Small intestine (tissue), 7 donors: ENCODE data around the gene N4BP2L2. TPM values are rescaled to one million over a fixed set of nuclear protein-coding genes. Genes with fewer than 3 reads are reported as not detected.

Experiments
- DNase-seq, 2 donors: peaks; one replicate each; pipeline versions ENCODE4 v3.0.0 to v3.0.0-alpha.2; 2013
- FAIRE-seq: peaks from 2 replicates; lab custom pipeline; 2012; peaks lifted over from hg19 to GRCh38; lab: Jason Lieb, UNC
- H3K27ac ChIP-seq, 3 donors: one replicate each; pipeline ENCODE4 v1.5.1; 2013; ENCODE audit warnings: low read length in 2 of 3, mild to moderate bottlenecking in 2 of 3, control low read depth in 1 of 3, inconsistent platforms in 1 of 3, low read depth in 1 of 3, moderate library complexity in 1 of 3
- H3K27me3 ChIP-seq, 3 donors: one replicate each; pipeline ENCODE4 v1.6.1; 2013; ENCODE audit warnings: low read length in 3 of 3, inconsistent platforms in 1 of 3; ENCODE audit not compliant: control insufficient read depth in 3 of 3, insufficient read depth in 3 of 3
- H3K36me3 ChIP-seq, 3 donors: one replicate each; pipeline ENCODE4 v1.6.1; 2013; ENCODE audit warnings: low read length in 3 of 3, inconsistent platforms in 1 of 3, low read depth in 1 of 3, mild to moderate bottlenecking in 1 of 3, moderate library complexity in 1 of 3; ENCODE audit not compliant: control insufficient read depth in 3 of 3, insufficient read depth in 2 of 3
- H3K4me1 ChIP-seq, 3 donors: one replicate each; pipeline ENCODE4 v1.6.1; 2013; ENCODE audit warnings: low read length in 2 of 3, inconsistent platforms in 1 of 3, low read depth in 1 of 3, mild to moderate bottlenecking in 1 of 3, moderate library complexity in 1 of 3; ENCODE audit not compliant: control insufficient read depth in 3 of 3, insufficient read depth in 2 of 3
- H3K4me3 ChIP-seq, 3 donors: one replicate each; pipeline ENCODE4 v1.5.1; 2013; ENCODE audit warnings: low read length in 3 of 3, control low read depth in 1 of 3, inconsistent platforms in 1 of 3, low read depth in 1 of 3, mild to moderate bottlenecking in 1 of 3, moderate library complexity in 1 of 3
- H3K9me3 ChIP-seq, 2 donors: one replicate each; pipeline ENCODE4 v1.6.1; 2013; ENCODE audit warnings: low read depth in 1 of 2, low read length in 1 of 2; ENCODE audit not compliant: control insufficient read depth in 2 of 2, insufficient read depth in 1 of 2
- WGBS, 3 donors: extraction: QIAGEN DNeasy Blood & Tissue Kit; methylation state at CpG; one replicate each; pipeline ENCODE4 v1.1.7; 2013; 5-methylcytosine and 5-hydroxymethylcytosine counted together
- polyA plus RNA-seq, 4 donors: library from polyadenylated mRNA; stranded (reverse) in 3 of 4; unstranded in 1 of 4; fragments of 200-250 nt in 3 of 4; fragments of 120-200 nt in 1 of 4; gene quantifications; one replicate each; pipeline versions ENCODE4 v1.2.1 to v1.2.3, GENCODE V29; 2013
- donor health status: healthy with polysubstance abuse.
- donor health status: control.
- donor health status: control.
- donor health status: Bipolar disorder and iron deficiency.
- donor health status: healthy.

Gene N4BP2L2
- polyA plus RNA-seq, 4 donors, result 31.9 to 168 (median 39.8) TPM

DNA sequence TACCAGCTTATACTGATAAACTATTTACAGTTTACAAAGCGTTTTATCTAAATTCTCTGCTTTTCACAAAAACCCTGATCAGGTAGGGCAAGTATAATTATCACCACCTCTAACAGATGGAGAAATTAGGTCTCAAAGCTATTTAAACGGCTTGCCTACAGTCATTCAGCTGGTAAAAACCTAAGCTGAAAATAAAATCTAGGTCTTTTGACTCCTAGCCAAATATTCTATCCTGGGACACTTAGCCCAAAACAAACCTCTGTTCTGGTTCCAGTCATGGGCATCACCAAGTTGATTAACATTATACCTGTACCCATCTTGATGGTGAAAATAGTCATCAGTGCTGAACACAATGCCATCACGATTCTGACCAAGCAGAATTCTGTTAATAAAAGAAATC lies 11.4 kb downstream of the N4BP2L2 start:
- Histone ChIP-seq H3K4me3 (no peak overlapping the region), H3K27me3 (no peaks in the 10 kb centered on the region), H3K27ac (no peak overlapping the region), H3K36me3 (peaks cover 1 to 7% (median 2%) of the 10 kb centered on the region in 3 donors), H3K9me3 (no peaks in the 10 kb centered on the region), H3K4me1 (peaks cover 0 to 4% (median 3%) of the 10 kb centered on the region in 3 donors)
- 82% methylated on average over 3 of the region's 3 CpGs for WGBS, 3 donors
- FAIRE-seq (no peak), DNase-seq (no peak)

DNA sequence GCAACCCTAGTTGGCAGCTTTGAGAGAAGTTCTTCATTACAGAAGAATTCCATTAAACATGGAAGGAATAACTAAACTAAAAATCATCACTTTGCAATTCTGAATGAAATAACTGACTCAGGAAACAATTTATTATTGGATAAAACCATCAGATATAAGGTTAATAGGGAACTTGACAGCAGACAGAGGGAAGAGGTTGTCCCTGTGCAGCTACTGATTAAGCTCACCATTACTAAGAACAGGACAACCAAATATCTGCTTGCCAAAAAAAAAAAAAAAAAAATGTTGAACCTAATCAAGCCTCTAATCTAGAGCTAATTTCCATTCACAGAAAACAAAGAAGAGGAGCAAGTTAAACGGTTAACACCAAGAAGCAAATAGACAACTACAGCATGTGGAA lies 12.8 kb downstream of the N4BP2L2 start:
- DNase-seq (no peak), FAIRE-seq (no peak)
- Histone ChIP-seq H3K27ac (no peak overlapping the region), H3K9me3 (no peaks in the 10 kb centered on the region), H3K27me3 (no peaks in the 10 kb centered on the region), H3K4me3 (no peak overlapping the region), H3K4me1 (peaks cover 0 to 3% (median 0%) of the 10 kb centered on the region in 3 donors), H3K36me3 (peaks cover 2 to 11% (median 5%) of the 10 kb centered on the region in 3 donors)
- 44 to 80% (median 73%) methylated on average over 1 of the region's 1 CpG for WGBS, 3 donors

DNA sequence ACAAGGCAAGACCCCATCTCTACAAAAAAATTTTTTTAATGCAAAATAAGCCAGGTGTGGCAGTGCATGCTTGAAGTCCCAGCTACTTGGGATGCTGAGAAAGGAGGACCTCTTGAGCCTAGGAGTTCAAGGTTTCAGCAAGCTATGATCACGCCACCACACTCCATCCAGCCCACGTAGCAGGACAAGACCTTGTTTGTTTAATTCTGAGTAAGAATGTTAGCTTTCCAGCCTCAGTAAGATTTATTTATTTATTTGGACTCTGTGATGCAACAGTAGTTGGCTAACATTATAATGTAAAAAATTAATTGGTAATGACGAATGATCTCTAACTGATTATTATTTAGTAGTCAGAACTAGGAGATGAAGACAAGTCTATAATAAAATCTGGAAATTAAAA lies 23.3 kb downstream of the N4BP2L2 start:
- Histone ChIP-seq H3K4me3 (no peak overlapping the region), H3K36me3 (peaks cover 2 to 23% (median 5%) of the 10 kb centered on the region in 3 donors), H3K27ac (no peak overlapping the region), H3K27me3 (no peaks in the 10 kb centered on the region), H3K9me3 (no peaks in the 10 kb centered on the region), H3K4me1 (no peaks in the 10 kb centered on the region)
- whole genome bisulfite sequencing, 3 donors, result 82 to 91% (median 87%) methylated on average over 3 of the region's 3 CpGs
- no peak for DNase-seq
- no peak for FAIRE-seq

DNA sequence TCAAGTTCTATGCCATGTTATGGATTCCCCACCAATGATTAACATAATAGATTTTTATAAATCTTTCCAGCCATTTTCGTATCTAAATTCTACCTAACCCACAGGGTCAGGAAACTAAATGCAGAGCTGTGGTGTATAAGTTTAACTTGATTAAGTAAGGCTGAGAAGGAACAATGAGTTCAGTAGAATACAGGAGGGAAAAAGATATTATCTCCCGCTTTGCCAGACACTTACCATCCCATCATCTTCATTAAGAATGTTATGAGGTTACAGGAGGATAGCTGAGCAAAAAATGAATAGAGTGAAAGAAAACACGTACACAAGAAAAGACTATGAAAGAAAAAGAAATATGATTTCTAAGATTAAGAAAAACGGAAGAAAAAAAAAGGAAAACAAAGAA lies 27.1 kb downstream of the N4BP2L2 start:
- DNase-seq (no peak), FAIRE-seq (no peak)
- WGBS, 3 donors, result 89 to 98% (median 92%) methylated on average over 4 of the region's 4 CpGs
- Histone ChIP-seq H3K27me3 (no peaks in the 10 kb centered on the region), H3K36me3 (peaks cover 2 to 14% (median 5%) of the 10 kb centered on the region in 3 donors), H3K4me1 (no peaks in the 10 kb centered on the region), H3K9me3 (no peaks in the 10 kb centered on the region), H3K27ac (no peak overlapping the region), H3K4me3 (no peak overlapping the region)

DNA sequence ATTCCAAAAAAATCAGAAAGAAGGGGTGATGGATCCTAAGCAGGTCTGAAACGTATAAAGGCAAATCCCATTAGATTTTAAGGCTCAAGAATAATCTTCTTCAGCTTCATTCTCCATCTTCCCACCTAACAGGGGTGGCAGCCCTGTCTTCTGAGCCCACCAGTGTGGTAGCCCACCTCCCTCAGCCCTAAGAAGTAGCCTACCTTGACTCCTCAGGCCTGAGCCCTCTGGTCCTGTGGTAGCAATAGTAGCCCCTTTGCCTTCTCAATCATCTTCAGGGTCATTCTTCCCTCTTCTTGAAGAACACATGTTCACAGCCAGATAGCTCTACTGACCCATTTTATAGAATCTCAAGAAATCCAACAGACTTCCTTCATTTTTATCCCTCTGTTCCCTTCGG lies 33.7 kb downstream of the N4BP2L2 start:
- DNase-seq, result no peak
- no peak overlapping the region for H3K27ac ChIP-seq
- H3K4me3 ChIP-seq, result no peak overlapping the region
- no peaks in the 10 kb centered on the region for H3K4me1 ChIP-seq
- no peaks in the 10 kb centered on the region for H3K9me3 ChIP-seq
- 94 to 97% (median 97%) methylated on average over 2 of the region's 2 CpGs for WGBS, 3 donors
- FAIRE-seq, result no peak
- peaks cover 0 to 3% (median 0%) of the 10 kb centered on the region in 3 donors for H3K36me3 ChIP-seq
- H3K27me3 ChIP-seq, result no peaks in the 10 kb centered on the region

DNA sequence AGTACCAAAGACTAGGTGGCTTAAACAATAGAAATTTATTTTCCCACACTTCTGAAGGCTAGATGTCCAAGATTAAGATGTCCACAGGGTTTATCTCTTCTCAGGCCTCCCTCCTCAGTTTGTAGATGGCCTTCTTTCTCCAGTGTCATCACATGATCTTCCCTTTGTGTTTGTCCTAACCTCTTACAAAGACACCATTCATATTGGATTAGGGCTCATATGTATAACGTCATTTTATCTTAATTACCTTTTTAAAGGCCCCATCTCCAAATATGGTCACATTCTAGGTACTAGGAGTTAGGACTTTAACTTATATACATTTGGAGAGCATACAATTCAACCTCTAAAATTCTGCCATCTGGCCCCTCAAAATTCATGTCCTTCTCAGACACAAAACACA lies 34.3 kb downstream of the N4BP2L2 start:
- FAIRE-seq, result no peak
- peaks cover 0 to 3% (median 0%) of the 10 kb centered on the region in 3 donors for H3K36me3 ChIP-seq
- H3K27me3 ChIP-seq, result no peaks in the 10 kb centered on the region
- 18 to 64% (median 38%) methylated on average over 1 of the region's 1 CpG for WGBS, 3 donors
- no peak overlapping the region for H3K27ac ChIP-seq
- no peak for DNase-seq
- no peak overlapping the region for H3K4me3 ChIP-seq
- no peaks in the 10 kb centered on the region for H3K4me1 ChIP-seq
- H3K9me3 ChIP-seq, result no peaks in the 10 kb centered on the region

DNA sequence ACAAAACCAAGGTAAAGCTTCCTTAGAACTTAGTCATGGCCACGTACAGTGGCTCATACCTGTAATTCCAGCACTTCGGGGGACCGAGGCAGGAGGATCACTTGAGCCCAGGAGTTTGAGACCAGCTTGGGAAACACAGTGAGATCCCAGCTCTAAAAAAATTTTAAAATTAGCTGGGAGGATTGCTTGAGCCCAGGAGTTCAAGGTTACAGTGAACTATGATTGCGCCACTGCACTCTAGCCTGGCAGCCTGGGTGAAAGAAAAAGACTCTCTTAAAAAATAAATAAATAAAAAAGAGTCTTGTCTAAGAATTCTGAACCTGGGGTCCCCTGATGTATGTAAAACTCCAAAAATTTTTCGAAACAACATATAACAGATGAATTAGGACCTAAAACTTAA lies 34.9 kb downstream of the N4BP2L2 start:
- Histone ChIP-seq H3K4me1 (no peaks in the 10 kb centered on the region), H3K4me3 (no peak overlapping the region), H3K27me3 (no peaks in the 10 kb centered on the region), H3K9me3 (no peaks in the 10 kb centered on the region), H3K27ac (no peak overlapping the region), H3K36me3 (no peaks in the 10 kb centered on the region)
- FAIRE-seq (no peak), DNase-seq (no peak)
- WGBS, 3 donors, result 97 to 98% (median 98%) methylated on average over 5 of the region's 5 CpGs

DNA sequence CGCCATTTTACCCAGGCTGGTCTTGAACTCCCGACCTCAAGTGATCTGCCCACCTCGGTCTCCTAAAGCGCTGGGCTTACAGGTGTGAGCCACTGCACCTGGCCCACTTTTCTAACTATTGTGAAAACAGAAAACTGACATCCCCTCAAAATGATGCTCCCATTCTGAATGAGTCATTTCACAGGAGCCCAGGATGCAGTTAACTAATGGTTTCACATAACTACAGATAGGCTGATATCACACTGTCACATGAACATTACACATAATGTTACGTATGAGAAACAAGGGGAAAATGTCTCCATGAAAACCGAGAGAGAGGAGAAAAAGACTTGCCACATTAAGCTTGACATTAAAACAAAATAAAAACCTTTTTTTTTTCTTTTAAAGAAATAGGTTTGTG lies 37.5 kb downstream of the N4BP2L2 start:
- H3K27me3 ChIP-seq, result no peaks in the 10 kb centered on the region
- 95 to 98% (median 96%) methylated on average over 6 of the region's 6 CpGs for whole genome bisulfite sequencing, 3 donors
- no peak overlapping the region for H3K4me3 ChIP-seq
- H3K27ac ChIP-seq, result no peak overlapping the region
- DNase-seq (no peak), FAIRE-seq (no peak)
- H3K4me1 ChIP-seq, result no peaks in the 10 kb centered on the region
- no peaks in the 10 kb centered on the region for H3K36me3 ChIP-seq
- no peaks in the 10 kb centered on the region for H3K9me3 ChIP-seq

DNA sequence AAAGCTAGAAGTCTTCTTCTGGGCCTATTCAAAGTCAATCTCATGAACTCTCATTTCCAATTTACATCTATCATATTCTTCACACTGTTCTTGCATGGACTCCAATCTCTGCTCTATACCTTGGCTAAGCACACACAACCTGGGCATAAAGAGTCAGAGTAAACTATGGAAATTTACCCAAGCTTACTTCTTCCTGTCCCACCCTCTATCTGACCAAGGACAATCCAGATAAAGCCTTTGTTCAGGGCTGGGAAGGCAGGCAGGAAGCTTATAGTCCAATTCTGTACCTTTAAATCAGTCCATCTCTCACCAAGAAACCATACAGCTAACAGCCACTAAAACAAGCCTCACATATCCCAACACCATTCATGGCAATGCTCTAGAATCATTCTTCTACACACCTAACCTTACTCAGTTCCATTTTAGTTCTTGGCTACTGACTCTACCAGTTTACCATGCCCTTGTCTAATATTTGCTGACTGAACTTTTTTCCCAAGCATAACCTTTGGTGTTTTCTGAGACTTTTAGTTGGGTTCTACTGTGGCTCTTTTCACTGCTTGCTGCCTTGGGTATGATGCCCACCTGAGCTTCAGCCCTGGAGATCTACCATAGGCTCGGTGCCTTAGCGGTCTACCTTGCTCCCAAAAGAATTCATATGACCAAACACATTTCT lies 38.9 kb downstream of the N4BP2L2 start:
- Histone ChIP-seq H3K4me3 (no peak overlapping the region), H3K27ac (no peak overlapping the region), H3K4me1 (no peaks in the 10 kb centered on the region), H3K36me3 (peaks cover 0 to 2% (median 0%) of the 10 kb centered on the region in 3 donors), H3K9me3 (no peaks in the 10 kb centered on the region), H3K27me3 (no peaks in the 10 kb centered on the region)
- DNase-seq, result no peak
- 95 to 99% (median 96%) methylated on average over 2 of the region's 2 CpGs for WGBS, 3 donors
- no peak for FAIRE-seq
